ENCODE results near the gene STK33.

- TF ChIP-seq GATA2 (IDR thresholded peaks at IDR 0.05; ENCODE audit: low read depth, low read length) (no peak), GATA3 (IDR thresholded peaks at IDR 0.05; ENCODE audit: low read depth, low read length) (no peak)
These were observed 105.6 kb downstream of the STK33 start for GRCh38 chr11:8488395-8488794.
